Lower lobe of right lung (tissue), 2 donors: Measurements from ENCODE around the gene KRTAP10-12. TPM values are rescaled to one million over a fixed set of nuclear protein-coding genes. Genes with fewer than 3 reads are reported as not detected.
A peak's percentile ranks its signal among the peaks of the same experiment; 100 is the strongest.
"Not testable (repeated sequence)": the region's sequence is repeated elsewhere in the genome, so short reads cannot be mapped to it uniquely, and the experiment has no call there.

ENCODE experiments used
- ATAC-seq, 2 donors: fragments of 200-7000 bp; cut with Tn5 transposase; one replicate each; pipeline ENCODE4 v1.9.1; 2020 to 2022; ENCODE audit warnings: mild to moderate bottlenecking in 2 of 2, moderate library complexity in 2 of 2
- DNase-seq: peaks from one replicate; pipeline ENCODE4 v3.0.0-alpha.2; 2020
- H3K27ac ChIP-seq: fragments of 200-600 bp; one replicate; pipeline ENCODE4 v1.8.0; 2022
- H3K27me3 ChIP-seq: fragments of 200-600 bp; one replicate; pipeline ENCODE4 v1.8.0; 2022; ENCODE audit warnings: low read depth
- H3K36me3 ChIP-seq: fragments of 200-600 bp; one replicate; pipeline ENCODE4 v1.8.0; 2022; ENCODE audit warnings: mild to moderate bottlenecking
- H3K4me1 ChIP-seq: fragments of 200-600 bp; one replicate; pipeline ENCODE4 v1.8.0; 2022
- H3K4me3 ChIP-seq: fragments of 200-600 bp; one replicate; pipeline ENCODE4 v1.8.0; 2022; ENCODE audit warnings: mild to moderate bottlenecking
- H3K9me3 ChIP-seq: fragments of 200-600 bp; one replicate; pipeline ENCODE4 v1.8.0; 2022
- CTCF ChIP-seq: fragments of 200-600 bp; IDR thresholded peaks from one replicate; pipeline ENCODE4 v1.8.0; 2022; ENCODE audit warnings: antibody characterized with exemption, mild to moderate bottlenecking
- intact Hi-C: fragments of 100-400 bp; cut with DNase I; formaldehyde crosslinking; loops from one replicate; pipeline ENCODE4 v1.11.0; 2022
- total RNA-seq: library from RNA; stranded (reverse); fragmentation: NEBNext Ultra II Directional; extraction: Animal tissue kit (Norgen Biotek cat#: 25700); gene quantifications from one replicate; pipeline ENCODE4 v1.2.1, GENCODE V29; 2021
- donor health status: DM: no; HTN: yes; CAD: no; lungs with severe emphysema.

The KRTAP10-12 gene
- total RNA-seq, 1 donor from 2014 or later = not detected

GRCh38 chr21:44686000-44686781, 10.8 kb upstream of the KRTAP10-12 start:
- H3K4me1 ChIP-seq = no peaks in the 10 kb centered on the region
- peaks cover 22% of the 10 kb centered on the region for H3K27me3 ChIP-seq
- no peaks in the 10 kb centered on the region for H3K36me3 ChIP-seq
- no peak for TF ChIP-seq CTCF
- DNase-seq (peak; percentile 44), ATAC-seq (no peak)
- no peaks in the 10 kb centered on the region for H3K9me3 ChIP-seq
- no peak overlapping the region for H3K4me3 ChIP-seq
- intact Hi-C loops = no loop called here
- no peak overlapping the region for H3K27ac ChIP-seq

- intact Hi-C loops = no loop called here
- H3K27me3 ChIP-seq = peaks cover 22% of the 10 kb centered on the region
- H3K4me3 ChIP-seq = no peak overlapping the region
- H3K4me1 ChIP-seq = no peaks in the 10 kb centered on the region
- H3K36me3 ChIP-seq = no peaks in the 10 kb centered on the region
- H3K9me3 ChIP-seq = peaks cover under 1% of the 10 kb centered on the region
- H3K27ac ChIP-seq = no peak overlapping the region
- no peak for ATAC-seq
- TF ChIP-seq CTCF = no peak
- DNase-seq = no peak
Measured at GRCh38 chr21:44686843-44687561, 10.0 kb upstream of the KRTAP10-12 start.

GRCh38 chr21:44687671-44688070, 9.3 kb upstream of the KRTAP10-12 start:
- peaks cover 22% of the 10 kb centered on the region for H3K27me3 ChIP-seq
- no peak overlapping the region for H3K4me3 ChIP-seq
- no peak overlapping the region for H3K27ac ChIP-seq
- peaks cover 8% of the 10 kb centered on the region for H3K9me3 ChIP-seq
- TF ChIP-seq CTCF = no peak
- DNase-seq = no peak
- H3K4me1 ChIP-seq = no peaks in the 10 kb centered on the region
- intact Hi-C loops = no loop called here
- no peak for ATAC-seq
- H3K36me3 ChIP-seq = no peaks in the 10 kb centered on the region

GRCh38 chr21:44689740-44690139, 7.2 kb upstream of the KRTAP10-12 start:
- H3K9me3 ChIP-seq = peaks cover 23% of the 10 kb centered on the region
- H3K4me1 ChIP-seq, ATAC-seq, H3K36me3 ChIP-seq, DNase-seq, H3K27ac ChIP-seq, intact Hi-C loops, H3K4me3 ChIP-seq: not testable (repeated sequence)
- peaks cover 22% of the 10 kb centered on the region for H3K27me3 ChIP-seq

- H3K36me3 ChIP-seq = no peaks in the 10 kb centered on the region
- intact Hi-C loops = no loop called here
- DNase-seq (no peak), ATAC-seq (no peak)
- no peak overlapping the region for H3K4me3 ChIP-seq
- peaks cover 16% of the 10 kb centered on the region for H3K27me3 ChIP-seq
- H3K27ac ChIP-seq = no peak overlapping the region
- TF ChIP-seq CTCF = no peak
- peaks cover 23% of the 10 kb centered on the region for H3K9me3 ChIP-seq
- no peaks in the 10 kb centered on the region for H3K4me1 ChIP-seq
Measured at GRCh38 chr21:44691686-44692085, 5.3 kb upstream of the KRTAP10-12 start.
